ENCODE data around the gene OSMR. TPM values are rescaled to one million over a fixed set of nuclear protein-coding genes. Genes with fewer than 3 reads are reported as not detected.
A peak's percentile ranks its signal among the peaks of the same experiment; 100 is the strongest.

Gene OSMR
- polyA plus RNA-seq, 1 of the 3 experiments (the other 2 are of a cell fraction) = 56.0 TPM

DNA sequence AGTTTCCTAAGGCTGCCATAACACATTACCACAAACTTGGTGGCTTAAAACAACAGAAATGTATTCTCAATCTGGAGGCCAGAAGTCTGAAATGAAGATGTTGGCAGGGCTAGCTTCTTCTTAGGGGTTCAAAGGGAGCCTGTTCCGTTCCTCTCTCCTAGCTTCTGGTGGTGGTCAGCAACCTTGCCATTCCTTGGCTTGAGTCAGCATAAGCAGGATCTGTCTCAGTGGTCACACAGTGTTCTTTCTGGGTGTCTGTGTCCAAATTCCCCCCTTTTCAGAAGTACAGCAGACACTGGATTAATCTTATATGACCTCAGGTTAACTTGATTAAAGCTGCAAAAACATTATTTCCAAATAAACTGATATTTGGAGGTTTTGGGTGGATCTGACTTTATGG lies 2.1 kb upstream of the OSMR start:
- peak overlapping the region; percentile 70; the same call in 1 of the 2 replicates for H3K4me2 ChIP-seq
- H3K9me2 ChIP-seq = no peaks in the 10 kb centered on the region
- TF ChIP-seq NRF1 (IDR thresholded peaks at IDR 0.05; ENCODE audit: low read depth, low read length) (no peak), NFIC (IDR thresholded peaks at IDR 0.05; ENCODE audit: borderline replicate concordance) (no peak), EZH2phosphoT487 (IDR thresholded peaks at IDR 0.05; ENCODE audit: borderline replicate concordance, low read depth) (no peak), RCOR1 (IDR thresholded peaks at IDR 0.05; ENCODE audit: low read length) (no peak), MXI1 (IDR thresholded peaks at IDR 0.05; ENCODE audit: low read depth, low read length) (no peak), POLR2AphosphoS5 (IDR thresholded peaks at IDR 0.05; ENCODE audit: low read depth, low read length) (no peak), RAD21 (IDR thresholded peaks at IDR 0.05; ENCODE audit: low read length) (no peak), YY1 (IDR thresholded peaks at IDR 0.05; ENCODE audit: low read depth) (no peak), MEF2A (IDR thresholded peaks at IDR 0.05; ENCODE audit: borderline replicate concordance, low read depth) (no peak), GABPA (IDR thresholded peaks at IDR 0.05; ENCODE audit: low read depth) (no peak), FOXM1 (IDR thresholded peaks at IDR 0.05; ENCODE audit: low read depth) (no peak), TCF12 (IDR thresholded peaks at IDR 0.05) (no peak), CHD2 (IDR thresholded peaks at IDR 0.05; ENCODE audit: low read length, partially characterized antibody) (no peak), TAF1 (IDR thresholded peaks at IDR 0.05; ENCODE audit: borderline replicate concordance, low read depth, low read length) (no peak), SIN3A (IDR thresholded peaks at IDR 0.05; ENCODE audit: borderline replicate concordance, low read depth, low read length) (no peak), ELF1 (IDR thresholded peaks at IDR 0.05) (no peak)
- TF ChIP-seq, protein P1, sequence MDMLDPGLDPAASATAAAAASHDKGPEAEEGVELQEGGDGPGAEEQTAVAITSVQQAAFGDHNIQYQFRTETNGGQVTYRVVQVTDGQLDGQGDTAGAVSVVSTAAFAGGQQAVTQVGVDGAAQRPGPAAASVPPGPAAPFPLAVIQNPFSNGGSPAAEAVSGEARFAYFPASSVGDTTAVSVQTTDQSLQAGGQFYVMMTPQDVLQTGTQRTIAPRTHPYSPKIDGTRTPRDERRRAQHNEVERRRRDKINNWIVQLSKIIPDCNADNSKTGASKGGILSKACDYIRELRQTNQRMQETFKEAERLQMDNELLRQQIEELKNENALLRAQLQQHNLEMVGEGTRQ (IDR thresholded peaks at IDR 0.05; ENCODE audit: borderline replicate concordance, low read depth, low read length) = no peak
- TF ChIP-seq, protein P2, sequence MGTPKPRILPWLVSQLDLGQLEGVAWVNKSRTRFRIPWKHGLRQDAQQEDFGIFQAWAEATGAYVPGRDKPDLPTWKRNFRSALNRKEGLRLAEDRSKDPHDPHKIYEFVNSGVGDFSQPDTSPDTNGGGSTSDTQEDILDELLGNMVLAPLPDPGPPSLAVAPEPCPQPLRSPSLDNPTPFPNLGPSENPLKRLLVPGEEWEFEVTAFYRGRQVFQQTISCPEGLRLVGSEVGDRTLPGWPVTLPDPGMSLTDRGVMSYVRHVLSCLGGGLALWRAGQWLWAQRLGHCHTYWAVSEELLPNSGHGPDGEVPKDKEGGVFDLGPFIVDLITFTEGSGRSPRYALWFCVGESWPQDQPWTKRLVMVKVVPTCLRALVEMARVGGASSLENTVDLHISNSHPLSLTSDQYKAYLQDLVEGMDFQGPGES (IDR thresholded peaks at IDR 0.05; ENCODE audit: low read depth, low read length) = no peak
- TF ChIP-seq, protein P3, sequence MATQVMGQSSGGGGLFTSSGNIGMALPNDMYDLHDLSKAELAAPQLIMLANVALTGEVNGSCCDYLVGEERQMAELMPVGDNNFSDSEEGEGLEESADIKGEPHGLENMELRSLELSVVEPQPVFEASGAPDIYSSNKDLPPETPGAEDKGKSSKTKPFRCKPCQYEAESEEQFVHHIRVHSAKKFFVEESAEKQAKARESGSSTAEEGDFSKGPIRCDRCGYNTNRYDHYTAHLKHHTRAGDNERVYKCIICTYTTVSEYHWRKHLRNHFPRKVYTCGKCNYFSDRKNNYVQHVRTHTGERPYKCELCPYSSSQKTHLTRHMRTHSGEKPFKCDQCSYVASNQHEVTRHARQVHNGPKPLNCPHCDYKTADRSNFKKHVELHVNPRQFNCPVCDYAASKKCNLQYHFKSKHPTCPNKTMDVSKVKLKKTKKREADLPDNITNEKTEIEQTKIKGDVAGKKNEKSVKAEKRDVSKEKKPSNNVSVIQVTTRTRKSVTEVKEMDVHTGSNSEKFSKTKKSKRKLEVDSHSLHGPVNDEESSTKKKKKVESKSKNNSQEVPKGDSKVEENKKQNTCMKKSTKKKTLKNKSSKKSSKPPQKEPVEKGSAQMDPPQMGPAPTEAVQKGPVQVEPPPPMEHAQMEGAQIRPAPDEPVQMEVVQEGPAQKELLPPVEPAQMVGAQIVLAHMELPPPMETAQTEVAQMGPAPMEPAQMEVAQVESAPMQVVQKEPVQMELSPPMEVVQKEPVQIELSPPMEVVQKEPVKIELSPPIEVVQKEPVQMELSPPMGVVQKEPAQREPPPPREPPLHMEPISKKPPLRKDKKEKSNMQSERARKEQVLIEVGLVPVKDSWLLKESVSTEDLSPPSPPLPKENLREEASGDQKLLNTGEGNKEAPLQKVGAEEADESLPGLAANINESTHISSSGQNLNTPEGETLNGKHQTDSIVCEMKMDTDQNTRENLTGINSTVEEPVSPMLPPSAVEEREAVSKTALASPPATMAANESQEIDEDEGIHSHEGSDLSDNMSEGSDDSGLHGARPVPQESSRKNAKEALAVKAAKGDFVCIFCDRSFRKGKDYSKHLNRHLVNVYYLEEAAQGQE (IDR thresholded peaks at IDR 0.05; ENCODE audit: low read depth, low read length) = no peak
- TF ChIP-seq, protein P4, sequence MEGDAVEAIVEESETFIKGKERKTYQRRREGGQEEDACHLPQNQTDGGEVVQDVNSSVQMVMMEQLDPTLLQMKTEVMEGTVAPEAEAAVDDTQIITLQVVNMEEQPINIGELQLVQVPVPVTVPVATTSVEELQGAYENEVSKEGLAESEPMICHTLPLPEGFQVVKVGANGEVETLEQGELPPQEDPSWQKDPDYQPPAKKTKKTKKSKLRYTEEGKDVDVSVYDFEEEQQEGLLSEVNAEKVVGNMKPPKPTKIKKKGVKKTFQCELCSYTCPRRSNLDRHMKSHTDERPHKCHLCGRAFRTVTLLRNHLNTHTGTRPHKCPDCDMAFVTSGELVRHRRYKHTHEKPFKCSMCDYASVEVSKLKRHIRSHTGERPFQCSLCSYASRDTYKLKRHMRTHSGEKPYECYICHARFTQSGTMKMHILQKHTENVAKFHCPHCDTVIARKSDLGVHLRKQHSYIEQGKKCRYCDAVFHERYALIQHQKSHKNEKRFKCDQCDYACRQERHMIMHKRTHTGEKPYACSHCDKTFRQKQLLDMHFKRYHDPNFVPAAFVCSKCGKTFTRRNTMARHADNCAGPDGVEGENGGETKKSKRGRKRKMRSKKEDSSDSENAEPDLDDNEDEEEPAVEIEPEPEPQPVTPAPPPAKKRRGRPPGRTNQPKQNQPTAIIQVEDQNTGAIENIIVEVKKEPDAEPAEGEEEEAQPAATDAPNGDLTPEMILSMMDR (IDR thresholded peaks at IDR 0.05) = no peak
- H3K9me3 ChIP-seq = no peaks in the 10 kb centered on the region
- no peaks in the 10 kb centered on the region for H3F3A ChIP-seq (replicated peaks; ENCODE audit: insufficient read depth)
- H3K4me1 ChIP-seq (ENCODE audit: control insufficient read depth in 1 of 2, insufficient read depth in 2 of 2, low read depth in 1 of 2, low read length in 1 of 2) = no peaks in the 10 kb centered on the region; a peak in 1 of 4 replicates
- ChIA-PET CTCF (no interaction called here), POLR2A (no interaction called here)
- H3K36me3 ChIP-seq (replicated peaks in 1 of 2; ENCODE audit: control insufficient read depth in 1 of 2, insufficient read depth in 2 of 2, low read length in 1 of 2) = peaks cover 0 to 10% of the 10 kb centered on the region in 2 experiments
- H4K20me1 ChIP-seq (ENCODE audit: insufficient read depth) = no peaks in the 10 kb centered on the region
- no peak overlapping the region for H3K27ac ChIP-seq (ENCODE audit: low read depth in 2 of 2, low read length in 1 of 2)
- no peak overlapping the region for H3K9ac ChIP-seq
- no peaks in the 10 kb centered on the region for H3K27me3 ChIP-seq (ENCODE audit: insufficient read depth)
- no peak for DNase-seq
- WGBS (ENCODE audit: low lambda C conversion rate) = 83% methylated on average over 1 of the region's 1 CpG
- peaks cover 75% of the 10 kb centered on the region for H3K79me2 ChIP-seq (ENCODE audit: insufficient read depth)
- no peak overlapping the region for H3K4me3 ChIP-seq (ENCODE audit: low read depth in 2 of 2, low read length in 1 of 2)
- no peak overlapping the region for H2AFZ ChIP-seq (ENCODE audit: low read depth)

Data from SK-N-SH (cell line).